Motor neuron (in vitro differentiated cells): ENCODE data around the gene MC4R. TPM values are rescaled to one million over a fixed set of nuclear protein-coding genes. Genes with fewer than 3 reads are reported as not detected.

Experiments
- ATAC-seq, 8 experiments: fragments of 200-7000 bp; cut with Tn5 transposase; replicated peaks in 6 of 8; 2 replicates each; pipeline ENCODE4 v1.8.0; 2021; ENCODE audit warnings: mild to moderate bottlenecking in 8 of 8, moderate library complexity in 8 of 8
- H3K27ac ChIP-seq, 2 donors: fragments of 250-450 bp; sonication (Bioruptor Pico); 2 replicates each; pipeline ENCODE4 v1.9.0; 2021; ENCODE audit warnings: antibody characterized with exemption in 2 of 2, mild to moderate bottlenecking in 2 of 2, moderate library complexity in 1 of 2
- H3K4me1 ChIP-seq, 2 donors: fragments of 250-450 bp; sonication (Bioruptor Pico); replicated peaks in 1 of 2; 2 replicates each; pipeline ENCODE4 v1.6.1; 2021; ENCODE audit warnings: antibody characterized with exemption in 2 of 2, mild to moderate bottlenecking in 2 of 2, moderate library complexity in 1 of 2
- H3K4me3 ChIP-seq, 5 donors: fragments of 250-450 bp; sonication (Bioruptor Pico); 2 replicates each; pipeline ENCODE4 v1.9.0; 2021; ENCODE audit warnings: antibody characterized with exemption in 5 of 5, mild to moderate bottlenecking in 5 of 5, moderate library complexity in 4 of 5
- WGBS, 10 experiments: fragments of 450-650 bp; shearing (Covaris generic); methylation state at CpG; one replicate each; pipeline ENCODE4 v1.0.0; 2022; 5-methylcytosine and 5-hydroxymethylcytosine counted together
- in situ Hi-C, 9 experiments: fragments of 400-800 bp; cut with MboI; loops; one replicate each; pipeline ENCODE4 v1.15.0; 2021; ENCODE audit warnings: low sequenced_read_pairs in 9 of 9, low pct_unique_long_range_greater_than_20kb in 2 of 9; ENCODE audit not compliant: unreplicated experiment in 9 of 9
- total RNA-seq, 8 experiments: library from RNA; unstranded; fragments of 300-600 nt; gene quantifications; 2 replicates each; pipeline versions ENCODE4 v1.2.3 to v1.2.4, GENCODE V29; 2022

Gene MC4R
- total RNA-seq, 8 experiments from 2014 or later, result 0.33 to 141 (median 0.64) TPM; not detected in 3

- ATAC-seq, result no peak
Observed at GRCh38 chr18:60377778-60378469, 5.3 kb upstream of the MC4R start.

GRCh38 chr18:60372132-60372531 is 443 bp downstream of the MC4R start:
- ATAC-seq, result peak in 5 of 8 experiments; percentile 3 to 10 (median 10)

More at GRCh38 chr18:60377778-60378469, 5.3 kb upstream of the MC4R start:
- H3K27ac ChIP-seq, result no peak overlapping the region
- in situ Hi-C loops, result no loop called here
- peaks cover 2 to 4% of the 10 kb centered on the region in 2 donors for H3K4me1 ChIP-seq
- WGBS, 10 experiments, result 44 to 100% (median 59%) methylated on average over 1 to 2 of the region's 2 CpGs; no CpG with 5 or more reads in 2 of the 10 experiments
- no peak overlapping the region for H3K4me3 ChIP-seq

GRCh38 chr18:60358516-60358915 is 14.1 kb downstream of the MC4R start:
- 0 to 100% (median 75%) methylated on average over 1 of the region's 1 CpG for WGBS, 10 experiments
- in situ Hi-C loops, result no loop called here
- peak in 1 of 8 experiments; percentile 44 for ATAC-seq
- Histone ChIP-seq H3K27ac (no peak overlapping the region), H3K4me3 (no peak overlapping the region), H3K4me1 (no peaks in the 10 kb centered on the region)

More at GRCh38 chr18:60372132-60372531, 443 bp downstream of the MC4R start:
- Histone ChIP-seq H3K4me3 (peak overlapping the region in 3 of 5 donors; percentile 0 to 19 (median 4)), H3K4me1 (peaks cover 4% of the 10 kb centered on the region in 2 donors), H3K27ac (no peak overlapping the region)
- 0 to 93% (median 36%) methylated on average over 1 to 3 of the region's 4 CpGs; no CpG with 5 or more reads in 5 of the 10 experiments for WGBS, 10 experiments
- in situ Hi-C loops, result no loop called here

GRCh38 chr18:60350941-60351340 is 21.6 kb downstream of the MC4R start:
- in situ Hi-C loops, result no loop called here
- no peak overlapping the region for H3K4me3 ChIP-seq
- H3K27ac ChIP-seq, result no peak overlapping the region
- no peaks in the 10 kb centered on the region for H3K4me1 ChIP-seq
- WGBS, 10 experiments, result 0 to 100% (median 54%) methylated on average over 2 to 3 of the region's 3 CpGs
- ATAC-seq, result peak in 1 of 8 experiments; percentile 39

GRCh38 chr18:60350150-60350549 is 22.4 kb downstream of the MC4R start:
- no peak overlapping the region for H3K27ac ChIP-seq
- H3K4me3 ChIP-seq, result no peak overlapping the region
- H3K4me1 ChIP-seq, result no peaks in the 10 kb centered on the region
- in situ Hi-C loops, result no loop called here
- no peak for ATAC-seq
- WGBS, 10 experiments, result 20 to 100% (median 56%) methylated on average over 1 of the region's 1 CpG; no CpG with 5 or more reads in 4 of the 10 experiments

- H3K4me1 ChIP-seq, result no peaks in the 10 kb centered on the region
- in situ Hi-C loops, result no loop called here
- H3K27ac ChIP-seq, result no peak overlapping the region
- no peak overlapping the region for H3K4me3 ChIP-seq
- WGBS, 10 experiments, result 43 to 100% (median 90%) methylated on average over 1 to 4 of the region's 4 CpGs
- ATAC-seq, result no peak
Observed at GRCh38 chr18:60347526-60348045, 25.0 kb downstream of the MC4R start.

GRCh38 chr18:60339018-60339417 is 33.6 kb downstream of the MC4R start:
- ATAC-seq, result no peak
- Histone ChIP-seq H3K4me1 (no peaks in the 10 kb centered on the region), H3K27ac (no peak overlapping the region), H3K4me3 (no peak overlapping the region)
- in situ Hi-C loops, result no loop called here
- 0 to 67% (median 33%) methylated on average over 1 of the region's 1 CpG; no CpG with 5 or more reads in 7 of the 10 experiments for WGBS, 10 experiments

- H3K27ac ChIP-seq, result no peak overlapping the region
- H3K4me1 ChIP-seq, result no peaks in the 10 kb centered on the region
- ATAC-seq, result peak in 1 of 8 experiments; percentile 25
- H3K4me3 ChIP-seq, result no peak overlapping the region
- 20 to 65% (median 20%) methylated on average over 1 to 5 of the region's 6 CpGs; no CpG with 5 or more reads in 7 of the 10 experiments for WGBS, 10 experiments
- in situ Hi-C loops, result no loop called here
Observed at GRCh38 chr18:60331890-60332289, 40.7 kb downstream of the MC4R start.

- Histone ChIP-seq H3K27ac (no peak overlapping the region), H3K4me3 (no peak overlapping the region), H3K4me1 (no peaks in the 10 kb centered on the region)
- no peak for ATAC-seq
- in situ Hi-C loops, result no loop called here
Observed at GRCh38 chr18:60329131-60329530, 43.4 kb downstream of the MC4R start.

GRCh38 chr18:60327880-60328279 is 44.7 kb downstream of the MC4R start:
- H3K4me1 ChIP-seq, result no peaks in the 10 kb centered on the region
- ATAC-seq, result no peak
- H3K27ac ChIP-seq, result no peak overlapping the region
- no peak overlapping the region for H3K4me3 ChIP-seq
- WGBS, 10 experiments, result 68 to 100% (median 86%) methylated on average over 1 to 2 of the region's 2 CpGs; no CpG with 5 or more reads in 1 of the 10 experiments
- in situ Hi-C loops, result no loop called here

GRCh38 chr18:60322591-60322990 is 50.0 kb downstream of the MC4R start:
- in situ Hi-C loops, result no loop called here
- H3K4me1 ChIP-seq, result no peaks in the 10 kb centered on the region
- no peak overlapping the region for H3K27ac ChIP-seq
- H3K4me3 ChIP-seq, result no peak overlapping the region
- ATAC-seq, result peak in 1 of 8 experiments; percentile 24
